A172 (cell line): ENCODE results near the gene OBSCN. TPM values are rescaled to one million over a fixed set of nuclear protein-coding genes. Genes with fewer than 3 reads are reported as not detected.

Experiments used
- DNase-seq: peaks from one replicate; pipeline ENCODE4 v3.0.0-alpha.2; 2015; ENCODE audit warnings: low spot score
- total RNA-seq: library from RNA; depleted of rRNA; stranded (reverse); fragments of >200 nt; shearing (Covaris generic); gene quantifications from 2 replicates; pipeline ENCODE4 v1.2.3, GENCODE V29; 2014

The OBSCN gene
- total RNA-seq, 1 experiment from 2014 or later = 9.9 TPM

DNA sequence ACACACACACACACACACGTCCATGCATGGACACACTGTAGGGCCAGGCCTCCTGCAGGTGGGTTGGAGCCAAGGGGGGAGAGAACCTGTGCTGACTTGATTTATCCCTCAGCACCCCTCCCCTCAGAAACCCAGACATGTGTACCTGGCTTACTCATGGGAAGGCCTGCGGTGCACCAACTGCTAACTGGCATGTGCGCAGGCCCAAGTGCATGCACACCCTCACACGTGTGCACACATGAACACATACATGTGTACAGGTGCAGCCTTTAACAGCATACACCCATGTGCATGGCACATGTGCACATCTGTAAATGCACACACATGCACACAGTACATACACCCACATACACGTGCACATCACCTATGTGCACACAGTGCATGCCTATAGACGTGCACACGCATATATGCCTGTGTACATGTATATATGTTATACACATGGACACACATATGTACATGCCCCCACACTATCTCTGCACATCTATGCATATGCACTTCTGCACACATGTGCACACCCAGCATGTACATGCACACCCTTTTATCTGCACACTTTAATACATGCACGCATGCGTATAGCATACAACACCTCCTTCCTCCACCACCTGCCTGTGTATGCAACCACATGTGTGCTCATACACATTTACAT is 131.3 kb downstream of the OBSCN start:
- DNase-seq = no peak

DNA sequence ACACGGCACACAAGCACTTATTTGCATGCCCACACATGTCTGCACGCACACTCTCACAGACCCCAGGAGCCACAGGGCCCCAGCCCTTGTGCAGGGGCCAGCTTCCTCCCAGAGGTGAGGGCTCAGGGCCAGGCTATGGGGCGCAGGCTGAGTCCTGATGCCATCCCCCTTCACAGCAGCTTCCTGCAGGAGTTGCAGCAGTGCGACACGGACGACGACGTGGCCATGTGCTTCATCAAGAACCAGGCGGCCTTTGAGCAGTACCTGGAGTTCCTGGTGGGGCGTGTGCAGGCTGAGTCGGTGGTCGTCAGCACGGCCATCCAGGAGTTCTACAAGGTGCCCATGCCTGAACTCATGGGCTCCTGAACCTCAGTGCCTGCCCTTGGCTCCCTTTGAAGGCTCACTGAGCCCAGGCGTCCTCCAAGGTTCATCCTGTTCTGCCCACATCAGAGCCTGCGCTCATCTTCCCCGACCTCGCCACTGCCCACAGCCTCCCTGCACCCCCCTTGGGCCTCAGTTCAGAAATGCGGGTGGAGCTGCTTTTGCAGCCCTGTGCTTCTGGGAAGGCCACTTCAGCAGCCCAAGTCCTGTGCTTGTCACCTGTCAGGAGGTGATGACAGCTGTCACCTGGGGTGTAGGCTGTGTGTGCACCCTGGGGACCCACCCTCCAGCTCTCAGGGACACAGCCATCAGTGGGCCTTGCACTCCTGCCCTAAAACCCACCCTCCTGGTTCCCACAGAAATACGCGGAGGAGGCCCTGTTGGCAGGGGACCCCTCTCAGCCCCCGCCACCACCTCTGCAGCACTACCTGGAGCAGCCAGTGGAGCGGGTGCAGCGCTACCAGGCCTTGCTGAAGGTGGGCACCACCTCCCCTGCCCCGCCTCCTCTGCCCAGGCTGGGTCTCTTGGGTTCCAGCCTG is 132.2 kb downstream of the OBSCN start:
- no peak for DNase-seq

DNA sequence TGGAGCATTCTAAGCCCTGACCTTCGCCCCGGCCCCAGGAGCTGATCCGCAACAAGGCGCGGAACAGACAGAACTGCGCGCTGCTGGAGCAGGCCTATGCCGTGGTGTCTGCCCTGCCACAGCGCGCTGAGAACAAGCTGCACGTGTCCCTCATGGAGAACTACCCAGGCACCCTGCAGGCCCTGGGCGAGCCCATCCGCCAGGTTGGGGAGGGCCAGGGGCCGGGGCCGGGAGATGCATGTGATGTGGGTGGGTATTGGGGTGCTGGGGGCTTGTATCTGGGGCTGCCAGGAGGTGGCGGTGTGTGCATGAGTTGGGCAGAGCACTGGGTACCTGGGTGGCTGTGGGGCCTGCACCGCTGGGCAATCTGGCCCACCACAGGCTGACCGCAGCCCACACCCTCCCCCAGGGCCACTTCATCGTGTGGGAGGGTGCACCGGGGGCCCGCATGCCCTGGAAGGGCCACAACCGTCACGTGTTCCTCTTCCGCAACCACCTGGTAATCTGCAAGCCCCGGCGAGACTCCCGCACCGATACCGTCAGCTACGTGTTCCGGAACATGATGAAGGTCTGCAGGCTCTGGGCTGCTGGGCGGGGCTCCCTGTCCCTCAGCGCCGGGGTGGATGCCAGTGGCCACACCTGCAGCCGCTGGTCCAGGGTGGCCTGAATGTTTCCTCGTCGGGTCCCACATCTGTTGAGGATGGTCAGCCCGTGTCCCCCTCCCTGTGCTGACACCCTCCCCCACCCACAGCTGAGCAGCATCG is 133.0 kb downstream of the OBSCN start:
- no peak for DNase-seq

DNA sequence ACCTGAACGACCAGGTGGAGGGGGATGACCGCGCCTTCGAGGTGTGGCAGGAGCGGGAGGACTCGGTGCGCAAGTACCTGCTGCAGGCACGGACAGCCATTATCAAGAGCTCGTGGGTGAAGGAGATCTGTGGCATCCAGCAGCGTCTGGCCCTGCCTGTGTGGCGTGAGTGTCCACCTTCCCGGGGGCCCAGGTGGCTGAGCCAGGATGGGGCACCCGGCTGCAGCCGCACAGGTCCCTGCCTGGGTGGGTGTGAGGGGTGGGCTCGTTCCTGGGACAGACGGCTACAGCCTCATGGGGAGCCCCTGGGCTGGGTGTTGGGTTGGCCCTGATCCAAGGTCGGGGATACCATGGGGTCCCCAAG is 133.6 kb downstream of the OBSCN start:
- DNase-seq = no peak

DNA sequence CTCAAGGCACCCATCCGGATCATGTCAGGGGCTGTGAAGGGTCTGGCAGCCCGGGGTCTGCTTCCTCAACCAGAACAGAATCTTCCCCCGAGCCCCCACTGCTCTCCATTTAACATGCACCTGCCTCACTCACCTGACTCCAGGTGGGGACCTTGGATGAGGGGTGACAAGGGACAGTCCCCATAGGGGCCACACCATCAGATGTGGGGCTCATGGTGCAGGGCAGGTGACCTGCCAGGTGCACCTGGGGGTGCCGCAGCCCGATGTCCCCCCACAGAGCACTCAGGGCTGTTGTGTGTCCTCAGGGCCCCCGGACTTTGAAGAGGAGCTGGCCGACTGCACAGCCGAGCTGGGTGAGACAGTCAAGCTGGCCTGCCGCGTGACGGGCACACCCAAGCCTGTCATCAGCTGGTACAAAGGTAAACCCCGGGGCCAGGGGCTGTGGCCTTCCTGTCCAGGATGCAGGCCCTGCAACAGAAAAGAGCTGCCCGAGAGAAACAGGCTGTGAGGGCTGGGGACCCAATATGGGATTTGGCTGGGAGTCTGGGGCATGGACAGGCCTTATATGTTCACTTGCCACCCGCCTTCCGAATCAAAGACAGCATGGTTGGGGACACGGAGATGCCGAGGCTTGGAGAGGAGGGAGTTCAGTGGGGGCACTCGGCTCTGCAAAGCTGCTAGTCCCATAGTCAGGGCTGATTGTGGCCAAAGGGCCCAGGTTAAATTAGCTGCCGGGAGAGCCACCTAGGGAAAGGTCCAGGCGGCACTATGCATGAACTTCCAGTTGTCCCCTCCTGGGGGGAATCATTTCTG is 134.2 kb downstream of the OBSCN start:
- no peak for DNase-seq

DNA sequence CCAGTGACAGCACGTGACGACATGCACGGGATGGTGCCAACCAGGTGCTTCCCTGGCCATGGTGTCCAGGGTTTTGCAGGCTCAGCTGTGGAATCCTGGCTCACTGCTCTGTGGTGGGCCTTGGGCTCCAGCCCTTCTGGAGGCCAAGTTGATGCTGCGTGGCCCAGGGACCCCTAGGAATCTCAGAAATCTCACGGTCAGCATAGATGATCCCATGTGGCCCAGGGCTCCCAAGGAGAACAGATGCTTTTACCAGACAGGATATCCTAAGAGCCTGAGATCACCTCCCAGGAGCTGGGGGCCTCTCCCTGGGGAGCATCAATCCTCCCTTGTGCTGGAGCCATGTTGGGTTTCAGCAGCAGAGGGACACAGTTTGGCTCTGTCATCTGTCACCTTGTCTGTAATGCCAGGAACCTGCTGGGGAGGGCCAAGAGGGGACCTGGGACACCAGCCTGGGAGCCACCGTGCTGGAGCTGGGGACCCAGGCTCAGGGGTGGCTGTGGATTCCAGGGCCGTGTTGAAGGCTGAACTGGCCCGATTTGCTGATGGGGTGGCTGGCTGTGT is 134.9 kb downstream of the OBSCN start:
- DNase-seq = no peak

DNA sequence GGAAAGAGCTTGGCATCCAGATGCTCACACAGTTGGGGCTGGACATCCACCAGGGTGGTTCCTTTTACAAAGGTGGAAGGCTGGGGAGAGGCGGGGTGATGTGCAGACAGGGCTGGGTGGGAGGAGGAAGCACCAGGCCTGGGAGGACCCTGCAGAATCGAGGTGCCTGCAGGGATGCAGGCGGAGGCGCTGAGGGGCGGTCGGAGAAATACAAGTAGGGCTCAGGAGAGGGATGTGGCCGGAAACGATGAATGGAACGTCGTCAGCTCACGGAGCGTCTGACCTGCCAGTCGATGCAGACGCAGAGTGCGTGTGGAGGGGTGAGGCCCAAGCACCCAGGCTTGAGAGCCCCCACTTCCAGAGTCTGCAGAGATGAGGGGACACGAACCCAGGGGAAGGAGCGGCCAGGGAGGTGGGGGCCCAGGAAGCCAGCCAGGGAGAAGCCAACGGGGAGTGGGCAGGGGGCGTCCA is 135.4 kb downstream of the OBSCN start:
- DNase-seq = no peak

DNA sequence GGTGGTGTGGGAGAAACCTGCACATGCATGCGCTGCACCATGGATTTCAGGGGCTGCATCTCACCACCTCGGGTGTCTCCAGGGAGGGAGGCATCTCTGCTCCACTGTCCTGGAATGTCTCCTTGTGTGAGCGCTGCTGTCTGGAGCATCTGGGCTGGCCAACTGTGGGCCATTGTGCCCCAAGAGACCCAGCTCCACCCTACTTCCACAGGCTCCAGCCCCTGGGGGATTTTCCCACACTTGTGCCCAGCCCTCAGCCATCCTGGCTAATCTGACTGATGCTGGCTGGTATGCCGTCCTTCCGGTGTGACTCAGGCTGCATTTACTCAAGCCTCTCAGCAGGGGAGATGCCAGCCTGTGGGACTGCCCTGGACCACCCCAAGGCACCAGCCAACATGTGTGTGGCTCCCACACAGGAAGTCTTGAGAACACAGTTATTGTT is 136.8 kb downstream of the OBSCN start:
- DNase-seq = peak; percentile 95

DNA sequence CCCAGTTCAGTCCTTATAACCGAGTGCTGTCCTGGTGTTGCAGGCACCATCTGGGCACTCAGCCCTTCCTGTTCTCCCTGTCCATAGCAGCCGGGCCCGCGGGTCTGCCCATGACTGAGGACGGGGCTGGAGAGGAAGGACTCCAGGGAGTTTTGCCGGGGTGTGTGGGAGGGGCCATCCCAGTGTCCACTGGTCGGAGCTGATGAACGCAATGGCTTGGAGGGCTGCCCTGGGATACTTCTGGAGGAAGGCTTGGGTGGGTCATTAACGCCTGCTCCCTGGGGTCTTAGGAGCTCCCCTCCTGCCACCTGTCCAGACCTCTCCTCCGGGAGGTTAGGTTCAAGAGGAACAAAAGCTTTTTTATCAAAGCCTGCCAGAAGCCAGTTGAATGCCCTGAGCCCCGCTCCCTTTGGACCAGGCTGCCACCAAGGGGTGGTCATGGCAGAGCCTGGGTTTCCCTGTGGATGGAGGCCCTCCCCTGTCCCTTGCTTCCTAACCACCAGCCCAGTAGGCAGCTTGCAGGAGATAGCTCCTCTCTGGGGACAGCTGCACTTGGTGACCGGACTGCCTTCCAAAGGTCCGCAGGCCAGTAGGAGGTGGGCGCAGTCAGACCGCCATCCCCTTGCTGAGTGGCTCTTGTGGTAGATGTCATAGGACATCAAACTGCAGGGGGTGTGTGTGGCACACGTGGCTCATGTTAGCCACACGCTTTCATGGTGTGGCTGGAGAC is 137.5 kb downstream of the OBSCN start:
- DNase-seq = no peak

DNA sequence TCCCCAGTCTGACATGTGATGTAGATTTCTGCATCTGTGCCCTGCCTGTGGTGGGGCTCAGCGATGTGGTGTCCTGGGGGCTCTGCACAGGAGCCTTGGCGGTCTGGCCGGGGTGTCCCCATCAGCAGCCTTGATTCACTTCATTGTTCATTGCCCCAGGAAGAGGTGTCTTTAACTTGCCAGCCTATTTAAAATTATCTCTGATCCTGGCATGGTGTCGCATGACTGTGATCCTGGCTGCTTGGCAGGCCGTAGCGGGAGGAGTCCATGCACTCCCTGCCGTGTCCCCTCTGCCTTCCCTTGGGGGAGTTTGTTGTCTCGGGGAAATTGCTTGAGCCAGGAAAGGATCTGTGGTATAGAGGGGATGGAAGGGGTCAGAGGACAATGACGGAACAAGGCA is 138.9 kb downstream of the OBSCN start:
- no peak for DNase-seq

DNA sequence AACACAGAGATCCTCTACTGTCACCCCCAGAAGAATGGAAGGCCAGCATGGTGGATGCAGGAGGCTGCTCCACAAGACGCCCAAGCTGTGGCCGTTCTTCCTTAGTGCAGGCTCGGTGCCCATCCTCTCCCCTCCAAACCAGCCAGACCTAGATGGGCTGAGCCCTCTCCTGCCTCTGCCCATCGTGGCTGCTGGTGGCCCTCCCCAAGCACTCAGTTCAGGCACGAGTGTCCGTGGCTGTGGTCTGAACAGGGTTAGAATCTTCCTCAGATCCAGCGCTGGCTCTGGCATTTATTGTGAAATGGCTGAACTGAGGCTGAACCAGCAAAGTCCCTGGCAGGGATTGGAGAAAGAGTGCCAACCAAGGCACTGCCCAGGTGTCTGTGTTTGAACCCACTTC is 139.3 kb downstream of the OBSCN start:
- DNase-seq = no peak

DNA sequence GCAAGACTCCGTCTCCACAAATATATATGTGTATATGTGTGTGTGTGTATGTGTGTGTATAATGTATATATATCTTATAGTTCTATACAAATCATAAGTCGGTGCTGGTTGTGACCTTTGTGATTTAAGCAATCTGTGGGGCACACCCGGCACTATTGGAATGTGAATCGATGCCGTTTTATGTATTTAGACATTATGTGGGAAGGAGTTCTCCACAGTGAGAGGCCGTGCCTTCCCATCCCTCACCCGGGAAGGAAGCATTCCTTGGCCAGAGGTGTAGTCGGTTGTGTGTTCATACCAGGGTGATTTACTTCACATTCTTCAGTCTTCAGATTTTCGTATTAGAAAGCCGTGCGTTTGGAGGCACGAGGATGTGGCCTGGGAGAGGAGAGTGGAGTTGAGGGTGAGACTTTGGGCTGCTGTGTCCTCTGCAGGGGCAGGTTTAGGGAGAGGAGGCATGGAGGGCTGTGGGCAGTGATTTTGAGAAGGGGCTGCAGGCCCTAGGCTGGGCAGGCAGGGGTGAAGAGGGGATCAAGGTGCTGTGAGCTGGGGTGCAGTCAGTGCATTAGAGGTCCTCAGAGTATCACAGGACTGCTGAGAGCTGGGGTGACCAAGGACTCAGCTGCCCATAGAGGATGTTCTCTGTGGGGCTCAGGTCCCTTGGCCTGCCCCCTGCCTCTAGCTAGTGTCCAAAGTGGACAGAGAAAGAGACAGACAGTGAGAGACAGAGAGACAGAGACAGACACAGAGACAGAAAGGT is 141.0 kb downstream of the OBSCN start:
- no peak for DNase-seq

DNA sequence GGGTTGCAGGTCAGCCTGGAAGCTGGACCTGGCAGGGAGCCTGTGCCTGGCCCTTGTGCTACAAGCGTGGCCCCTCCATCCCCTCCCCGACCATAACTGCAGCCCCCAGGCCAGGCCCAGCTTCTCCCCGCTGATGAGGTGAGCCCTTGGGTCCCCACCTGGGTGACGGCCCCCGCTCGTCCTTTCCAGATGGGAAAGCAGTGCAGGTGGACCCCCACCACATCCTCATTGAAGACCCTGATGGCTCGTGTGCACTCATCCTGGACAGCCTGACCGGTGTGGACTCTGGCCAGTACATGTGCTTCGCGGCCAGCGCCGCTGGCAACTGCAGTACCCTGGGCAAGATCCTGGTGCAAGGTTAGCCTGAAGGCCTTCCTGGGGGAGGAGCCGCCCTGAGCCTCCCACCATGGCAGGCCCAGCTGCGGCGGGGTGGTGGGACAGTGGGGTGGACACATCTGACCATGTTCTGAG is 141.9 kb downstream of the OBSCN start:
- no peak for DNase-seq

DNA sequence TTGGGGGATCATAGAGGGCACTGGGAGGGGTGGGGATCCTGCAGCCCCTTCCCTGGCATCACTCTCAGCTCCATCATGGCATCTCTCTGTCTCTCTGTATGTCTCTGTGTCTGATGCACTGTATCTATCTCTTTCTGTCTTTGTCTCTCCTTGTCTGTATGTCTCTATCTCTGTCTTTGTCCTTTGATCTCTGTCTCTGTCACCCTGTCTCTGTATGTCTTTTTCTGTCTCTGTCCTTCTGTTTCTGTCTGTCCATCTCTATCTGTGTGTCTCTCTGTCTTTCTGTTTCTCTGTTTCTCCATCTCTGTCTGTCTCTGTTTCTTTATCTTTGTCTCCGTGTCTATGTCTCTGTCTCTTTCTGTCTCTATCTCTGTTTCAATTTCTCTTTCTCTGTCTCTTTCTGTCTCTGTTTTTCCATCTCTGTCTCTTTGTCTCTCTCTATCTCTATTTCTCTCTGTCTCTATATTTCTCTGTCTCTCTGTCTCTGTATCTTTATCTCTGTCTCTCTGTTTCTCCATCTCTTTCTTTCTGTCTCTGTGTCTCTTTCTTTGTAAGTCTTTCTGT is 142.4 kb downstream of the OBSCN start:
- DNase-seq = no peak

DNA sequence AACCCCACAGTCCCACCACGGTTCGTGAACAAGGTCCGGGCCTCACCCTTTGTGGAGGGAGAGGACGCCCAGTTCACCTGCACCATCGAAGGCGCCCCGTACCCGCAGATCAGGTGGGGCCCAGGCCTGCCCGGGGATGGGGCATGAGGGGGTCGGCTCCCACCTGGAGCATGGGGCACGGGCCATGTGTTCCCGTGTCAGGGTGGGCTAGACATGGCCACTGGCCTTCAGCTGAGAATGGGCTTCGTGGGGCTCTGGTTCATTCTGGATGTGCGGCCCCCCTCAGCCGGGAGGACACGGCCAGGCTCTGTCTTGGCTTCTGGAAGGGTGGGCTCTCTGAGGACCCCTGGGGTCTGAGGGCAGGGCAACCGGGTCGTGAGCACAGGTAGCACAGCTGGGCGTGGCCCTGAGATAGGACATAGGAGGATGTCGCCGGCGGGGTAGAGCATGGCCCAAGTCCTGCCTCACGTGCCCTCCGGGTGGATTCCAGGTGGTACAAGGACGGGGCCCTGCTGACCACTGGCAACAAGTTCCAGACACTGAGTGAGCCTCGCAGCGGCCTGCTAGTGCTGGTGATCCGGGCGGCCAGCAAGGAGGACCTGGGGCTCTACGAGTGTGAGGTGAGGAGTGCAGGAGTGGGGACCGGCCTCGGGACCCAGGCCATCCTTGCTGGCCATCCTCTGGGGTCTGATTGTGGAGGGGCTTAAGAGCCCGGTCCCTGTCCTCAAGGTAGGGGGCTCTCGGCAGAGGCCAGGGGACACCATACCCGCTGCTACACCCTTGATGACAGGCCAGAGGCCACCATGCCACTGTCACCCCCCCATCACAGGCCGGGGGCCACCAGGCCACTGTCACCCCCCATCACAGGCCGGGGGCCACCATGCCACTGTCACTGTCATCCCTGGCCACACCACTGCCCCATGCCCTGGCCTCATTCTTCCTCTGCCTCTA is 143.3 kb downstream of the OBSCN start:
- no peak for DNase-seq

DNA sequence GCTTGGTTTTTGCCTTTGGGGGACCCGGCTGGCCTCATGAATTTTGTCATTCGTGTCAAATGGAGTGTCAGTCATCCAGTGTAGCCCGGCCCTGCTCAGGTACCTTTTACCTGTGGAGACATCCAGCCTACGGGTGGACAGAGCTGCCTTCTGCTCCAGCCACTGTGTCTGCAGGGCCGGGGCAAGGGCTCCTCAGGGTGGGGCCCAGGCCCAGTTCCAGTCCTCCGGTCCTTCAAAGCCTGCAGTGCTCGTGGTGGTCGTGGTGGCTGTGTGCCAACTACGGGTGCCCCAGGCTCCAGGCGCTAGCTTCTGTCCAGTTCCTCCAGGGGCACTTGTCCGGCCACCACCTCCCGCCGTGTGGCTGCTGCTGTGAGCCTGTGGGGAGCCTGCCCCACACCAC is 144.0 kb downstream of the OBSCN start:
- DNase-seq = no peak

DNA sequence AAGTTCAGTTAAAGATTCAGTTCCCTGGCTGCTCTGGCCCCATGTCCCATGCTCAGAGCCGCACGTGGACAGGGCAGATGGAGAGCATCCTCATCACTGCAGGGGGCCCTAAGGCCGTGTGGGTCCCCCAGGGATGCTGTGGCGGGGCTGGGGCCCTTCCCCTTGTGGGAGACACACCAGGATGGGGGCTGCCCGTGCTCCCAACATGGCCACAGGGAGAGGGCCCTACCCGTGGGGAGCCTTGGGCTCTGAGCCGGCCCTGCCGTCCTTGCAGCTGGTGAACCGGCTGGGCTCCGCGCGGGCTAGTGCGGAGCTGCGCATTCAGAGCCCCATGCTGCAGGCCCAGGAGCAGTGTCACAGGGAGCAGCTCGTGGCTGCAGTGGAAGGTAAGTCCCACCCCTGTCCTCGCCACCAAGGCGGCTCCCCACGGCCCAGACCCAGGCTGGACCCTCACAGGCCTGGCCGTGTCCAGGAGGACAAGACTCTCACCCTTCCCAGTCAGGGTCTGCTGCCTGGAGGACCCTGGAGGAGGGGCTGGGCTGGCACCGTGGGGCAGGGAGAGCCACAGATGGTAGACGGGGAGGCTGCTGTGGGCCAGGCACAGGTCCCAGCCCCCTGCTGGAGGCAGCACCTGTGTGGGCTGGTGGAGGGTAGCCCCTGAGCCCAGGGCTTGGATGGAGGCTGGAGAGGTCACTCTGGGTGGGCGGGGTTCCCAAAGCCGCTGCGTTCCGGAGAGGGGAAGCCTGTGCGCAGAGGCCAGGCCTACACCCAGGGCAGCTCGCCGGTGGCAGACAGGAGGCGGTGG is 145.0 kb downstream of the OBSCN start:
- no peak for DNase-seq
